ENCODE measurements around the gene PSMD3. TPM values are rescaled to one million over a fixed set of nuclear protein-coding genes. Genes with fewer than 3 reads are reported as not detected.
"Not testable (repeated sequence)": the region's sequence is repeated elsewhere in the genome, so short reads cannot be mapped to it uniquely, and the experiment has no call there.

Gene PSMD3
- total RNA-seq, 4 donors from 2014 or later = 64.7 to 109 (median 72.1) TPM

GRCh38 chr17:39996800-39997199 is 16.2 kb downstream of the PSMD3 start:
- Histone ChIP-seq H3K4me1 (peaks cover 0 to 10% (median 0%) of the 10 kb centered on the region in 4 donors), H3K4me3 (no peak overlapping the region), H3K27ac (no peak overlapping the region), H3K36me3 (peaks cover 3 to 72% (median 44%) of the 10 kb centered on the region in 3 donors), H3K27me3 (no peaks in the 10 kb centered on the region), H3K9me3 (no peaks in the 10 kb centered on the region)
- 26 to 31% methylated on average over 6 of the region's 6 CpGs for whole genome bisulfite sequencing, 2 donors
- DNase-seq (ENCODE audit: low spot score in 2 of 2) = no peak
- TF ChIP-seq EP300 (IDR thresholded peaks at IDR 0.05) = no peak
- TF ChIP-seq CTCF (IDR thresholded peaks at IDR 0.05) = no peak
- TF ChIP-seq POLR2A (IDR thresholded peaks at IDR 0.05) = no peak

DNA sequence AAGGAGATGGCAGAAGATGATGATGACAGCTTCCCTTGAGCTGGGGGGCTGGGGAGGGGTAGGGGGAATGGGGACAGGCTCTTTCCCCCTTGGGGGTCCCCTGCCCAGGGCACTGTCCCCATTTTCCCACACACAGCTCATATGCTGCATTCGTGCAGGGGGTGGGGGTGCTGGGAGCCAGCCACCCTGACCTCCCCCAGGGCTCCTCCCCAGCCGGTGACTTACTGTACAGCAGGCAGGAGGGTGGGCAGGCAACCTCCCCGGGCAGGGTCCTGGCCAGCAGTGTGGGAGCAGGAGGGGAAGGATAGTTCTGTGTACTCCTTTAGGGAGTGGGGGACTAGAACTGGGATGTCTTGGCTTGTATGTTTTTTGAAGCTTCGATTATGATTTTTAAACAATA is 16.9 kb downstream of the PSMD3 start:
- 69 to 86% methylated on average over 4 of the region's 4 CpGs for WGBS, 2 donors
- TF ChIP-seq POLR2A (IDR thresholded peaks at IDR 0.05) (no peak), EP300 (IDR thresholded peaks at IDR 0.05) (no peak), CTCF (IDR thresholded peaks at IDR 0.05) (no peak)
- no peak overlapping the region for H3K27ac ChIP-seq
- DNase-seq (ENCODE audit: low spot score in 2 of 2) = no peak
- no peak overlapping the region for H3K4me3 ChIP-seq
- H3K36me3 ChIP-seq = peaks cover 3 to 65% (median 38%) of the 10 kb centered on the region in 3 donors
- no peaks in the 10 kb centered on the region for H3K27me3 ChIP-seq
- H3K4me1 ChIP-seq = peaks cover 0 to 10% (median 0%) of the 10 kb centered on the region in 4 donors
- no peaks in the 10 kb centered on the region for H3K9me3 ChIP-seq

- no peak overlapping the region for H3K27ac ChIP-seq
- peaks cover 0 to 10% (median 0%) of the 10 kb centered on the region in 4 donors for H3K4me1 ChIP-seq
- WGBS, 2 donors = 74 to 82% methylated on average over 4 of the region's 4 CpGs
- H3K36me3 ChIP-seq = peaks cover 3 to 50% (median 23%) of the 10 kb centered on the region in 3 donors
- no peaks in the 10 kb centered on the region for H3K27me3 ChIP-seq
- no peak for DNase-seq (ENCODE audit: low spot score in 2 of 2)
- no peaks in the 10 kb centered on the region for H3K9me3 ChIP-seq
- TF ChIP-seq EP300 (IDR thresholded peaks at IDR 0.05) (no peak), POLR2A (IDR thresholded peaks at IDR 0.05) (no peak), CTCF (IDR thresholded peaks at IDR 0.05) (no peak)
- no peak overlapping the region for H3K4me3 ChIP-seq
Measured at GRCh38 chr17:39999067-39999466, 18.5 kb downstream of the PSMD3 start.

DNA sequence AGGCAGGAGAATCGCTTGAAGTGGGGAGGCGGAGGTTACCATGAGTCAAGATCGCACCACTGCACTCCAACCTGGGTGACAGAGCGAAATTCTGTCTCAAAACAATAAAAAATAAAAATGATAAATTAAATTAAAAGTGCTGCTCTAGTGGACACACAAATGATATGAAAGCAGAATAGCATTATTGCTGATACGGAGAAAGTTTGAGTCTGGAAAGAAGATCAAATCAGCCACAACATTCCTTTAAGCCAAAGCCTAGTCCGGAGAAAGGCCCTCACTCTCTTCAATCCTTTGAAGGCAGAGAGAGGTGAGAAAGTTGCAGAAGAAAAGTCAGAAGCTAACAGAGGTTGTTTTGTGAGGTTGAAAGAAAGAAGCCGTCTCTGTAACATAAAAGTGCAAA is 19.6 kb downstream of the PSMD3 start:
- WGBS, 2 donors = 81 to 89% methylated on average over 7 of the region's 7 CpGs
- TF ChIP-seq CTCF (IDR thresholded peaks at IDR 0.05) = no peak
- TF ChIP-seq POLR2A (IDR thresholded peaks at IDR 0.05) = no peak
- no peak for TF ChIP-seq EP300 (IDR thresholded peaks at IDR 0.05)
- peaks cover 0 to 10% (median 0%) of the 10 kb centered on the region in 4 donors for H3K4me1 ChIP-seq
- peaks cover 3 to 39% (median 12%) of the 10 kb centered on the region in 3 donors for H3K36me3 ChIP-seq
- H3K27me3 ChIP-seq = no peaks in the 10 kb centered on the region
- no peak for DNase-seq (ENCODE audit: low spot score in 2 of 2)
- no peaks in the 10 kb centered on the region for H3K9me3 ChIP-seq
- H3K4me3 ChIP-seq = no peak overlapping the region
- H3K27ac ChIP-seq = no peak overlapping the region

DNA sequence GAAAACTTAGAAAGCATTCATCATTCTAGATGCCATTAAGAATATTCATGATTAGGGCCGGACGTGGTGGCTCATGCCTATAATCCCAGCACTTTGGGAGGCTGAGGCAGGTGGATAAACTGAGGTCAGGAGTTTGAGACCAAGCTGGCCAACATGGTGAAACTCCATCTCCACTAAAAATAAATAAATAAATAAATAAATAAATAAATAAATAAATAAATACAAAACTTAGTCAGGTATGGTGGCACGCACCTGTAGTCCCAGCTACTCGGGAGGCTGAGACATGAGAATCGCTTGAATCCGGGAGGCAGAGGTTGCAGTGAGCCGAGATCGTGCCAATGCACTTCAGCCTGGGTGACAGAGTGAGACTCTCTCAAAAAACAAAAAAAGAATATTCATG is 20.7 kb downstream of the PSMD3 start:
- WGBS, 2 donors = 80 to 92% methylated on average over 8 of the region's 8 CpGs

GRCh38 chr17:40004072-40004471 is 23.5 kb downstream of the PSMD3 start:
- 91 to 93% methylated on average over 9 of the region's 9 CpGs for WGBS, 2 donors
- H3K27me3 ChIP-seq = no peaks in the 10 kb centered on the region

More for the DNA sequence above, 20.7 kb downstream of the PSMD3 start:
- not testable (repeated sequence) for H3K9me3 ChIP-seq; H3K27me3 ChIP-seq; H3K4me3 ChIP-seq; H3K27ac ChIP-seq; DNase-seq (ENCODE audit: low spot score in 2 of 2); H3K4me1 ChIP-seq
- H3K36me3 ChIP-seq = peaks cover 0 to 27% (median 8%) of the 10 kb centered on the region in 3 donors

More at GRCh38 chr17:40004072-40004471, 23.5 kb downstream of the PSMD3 start:
- Histone ChIP-seq H3K9me3 (no peaks in the 10 kb centered on the region), H3K27ac (no peak overlapping the region), H3K4me1 (no peaks in the 10 kb centered on the region), H3K36me3 (peaks cover 0 to under 1% (median 0%) of the 10 kb centered on the region in 3 donors), H3K4me3 (no peak overlapping the region)
- TF ChIP-seq CTCF (IDR thresholded peaks at IDR 0.05) (no peak), EP300 (IDR thresholded peaks at IDR 0.05) (no peak), POLR2A (IDR thresholded peaks at IDR 0.05) (no peak)
- no peak for DNase-seq (ENCODE audit: low spot score in 2 of 2)
